Cerebellar nuclear complex (tissue), 1 donor: ENCODE measurements around the gene PALD1.
"Not testable (repeated sequence)": the region's sequence is repeated elsewhere in the genome, so short reads cannot be mapped to it uniquely, and the experiment has no call there.

Experiments
- DNase-seq, 2 experiments: peaks; one replicate each; lab custom pipeline; 2025; lab: John Stamatoyannopoulos, UW

The PALD1 gene

DNA sequence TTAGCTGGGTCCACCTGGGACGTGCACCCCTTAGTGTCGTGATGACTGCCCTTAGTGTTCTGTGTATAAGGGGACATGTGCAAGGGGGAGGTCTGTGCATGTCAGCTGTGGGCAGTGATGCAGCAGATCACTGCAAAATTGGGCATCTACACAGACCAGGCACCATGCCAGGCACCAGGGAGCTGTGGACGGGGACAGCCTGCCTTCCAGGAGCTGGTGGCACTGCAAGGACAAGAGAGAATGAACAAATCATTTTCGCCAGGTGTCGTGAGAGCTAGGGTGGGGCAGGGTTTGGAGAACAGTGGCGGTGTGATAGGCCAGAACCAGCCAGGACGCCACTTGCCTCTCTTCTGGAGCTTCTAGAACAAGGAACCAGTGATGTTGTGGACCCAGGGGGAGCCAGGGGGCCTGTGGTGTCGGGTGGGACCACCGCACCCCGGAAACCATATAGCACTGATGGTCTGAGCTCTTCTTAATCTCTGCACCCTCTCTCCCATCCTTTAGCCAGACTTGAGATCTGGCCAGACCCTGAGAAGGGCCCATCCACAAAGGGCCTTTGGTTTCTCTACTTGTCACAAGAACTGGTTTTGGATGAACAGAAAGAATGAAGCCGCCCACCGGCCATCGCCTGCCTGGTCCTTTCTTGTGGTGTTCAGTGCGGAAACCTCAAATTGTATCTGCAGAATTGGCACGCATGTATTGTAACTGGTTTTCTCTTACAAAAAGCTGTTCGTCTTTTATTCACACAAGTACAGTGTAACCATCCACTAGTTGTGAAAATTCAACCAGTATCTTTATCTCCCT lies 93.3 kb downstream of the PALD1 start:
- DNase-seq = no peak

DNA sequence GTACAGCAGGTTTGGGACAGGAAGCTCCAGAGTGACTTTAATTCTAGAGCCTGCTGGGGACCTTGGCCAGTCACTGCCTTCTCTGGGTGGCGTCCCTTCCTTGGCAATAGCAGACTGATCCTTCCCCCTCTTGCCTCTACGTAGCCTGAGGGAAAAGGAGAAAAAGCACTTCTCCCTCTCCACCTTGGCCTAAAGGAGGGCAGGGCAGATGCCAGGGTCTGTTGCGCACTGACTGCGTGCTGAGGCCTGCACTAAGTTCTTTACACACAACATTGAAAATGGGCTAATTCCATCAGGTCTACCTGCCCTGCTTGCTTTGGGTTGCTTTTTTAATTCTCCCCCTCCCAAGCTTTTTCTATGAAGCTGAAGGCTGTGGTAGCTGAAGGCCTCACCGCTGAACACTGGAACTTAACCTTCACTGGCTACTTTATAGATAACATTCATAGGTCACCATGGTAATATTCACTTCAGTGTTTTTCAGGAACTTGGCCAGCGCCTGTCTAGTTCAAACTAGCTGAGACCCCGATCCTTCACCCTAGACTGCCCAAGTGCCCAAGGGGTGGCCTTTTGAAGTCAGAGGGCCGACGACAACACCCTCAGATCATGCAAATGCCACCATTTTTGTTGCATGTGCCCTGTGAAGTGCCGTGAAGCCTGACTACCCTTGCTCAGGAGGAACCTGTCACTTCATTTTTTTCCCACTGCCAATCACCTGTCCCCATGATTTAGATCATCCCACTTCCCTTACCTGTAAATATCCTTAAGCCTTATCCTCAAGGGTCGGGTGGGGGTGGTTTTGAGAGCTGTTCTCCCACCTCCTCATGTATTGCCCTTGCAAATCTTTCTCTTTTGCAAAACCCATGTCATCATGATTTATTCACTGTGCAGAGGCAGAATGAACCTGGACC lies 95.3 kb downstream of the PALD1 start:
- DNase-seq = no peak

DNA sequence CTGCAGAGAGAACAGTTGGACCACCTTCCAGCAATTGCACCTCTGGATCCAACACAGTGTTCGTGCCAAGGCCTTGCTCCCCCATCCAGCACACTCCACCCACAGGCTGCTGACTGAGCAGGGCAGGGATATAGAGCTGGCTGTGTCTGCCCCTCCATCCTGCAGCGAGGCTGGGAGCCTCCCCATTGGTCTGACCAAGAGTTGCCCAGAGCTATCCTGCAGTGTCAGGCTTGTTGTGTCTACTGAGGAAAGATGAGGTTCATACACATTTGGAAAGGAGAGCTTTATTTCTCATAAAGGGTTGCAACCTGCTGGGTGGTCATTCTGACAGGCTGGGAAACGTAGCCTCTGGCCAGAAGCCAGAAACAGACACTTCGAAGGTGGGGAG lies 96.9 kb downstream of the PALD1 start:
- DNase-seq = no peak

DNA sequence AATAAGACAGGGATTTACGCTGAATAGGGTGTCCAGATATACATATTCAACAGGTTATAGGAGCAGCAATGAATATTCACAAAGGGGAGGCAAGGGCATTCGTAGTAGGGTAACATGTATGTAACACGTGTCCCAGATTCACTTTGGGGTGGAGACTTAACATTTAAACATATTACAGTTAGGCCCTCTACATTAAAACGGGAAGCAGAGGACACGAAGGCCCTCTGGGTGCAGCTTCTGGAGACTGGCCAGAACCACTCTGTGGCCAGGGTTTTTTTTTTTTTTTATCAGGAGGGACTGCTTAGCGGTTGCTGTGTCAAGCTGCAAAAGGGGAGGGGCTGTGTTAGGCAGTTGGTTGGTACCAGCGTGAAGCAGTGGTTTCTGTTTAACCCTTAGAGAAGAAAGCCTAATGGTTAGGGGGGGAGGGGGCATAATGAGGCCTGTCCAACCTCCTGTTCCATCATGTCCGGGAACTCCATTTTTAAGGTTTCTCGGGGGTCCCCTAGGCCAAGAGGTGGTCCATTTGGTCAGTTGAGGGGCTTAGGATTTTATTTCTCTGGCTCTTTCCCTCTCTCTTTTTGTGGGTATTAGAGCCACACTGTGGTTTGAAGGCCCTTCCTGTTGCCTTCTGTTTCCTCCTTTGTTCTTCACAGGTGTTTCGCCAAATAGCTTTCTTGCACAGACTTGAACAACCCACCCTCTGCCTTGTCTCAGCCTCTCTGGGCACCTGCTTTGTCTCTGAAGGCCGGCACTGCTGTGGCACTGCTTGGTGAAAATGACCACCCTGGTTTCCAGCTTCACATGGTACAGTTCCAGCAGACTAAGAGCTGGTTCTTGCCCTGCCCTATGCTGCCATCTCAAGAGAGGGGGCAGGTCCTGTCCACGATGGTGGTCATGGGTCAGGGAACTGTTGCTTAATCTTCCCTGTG lies 97.6 kb downstream of the PALD1 start:
- DNase-seq = no peak

DNA sequence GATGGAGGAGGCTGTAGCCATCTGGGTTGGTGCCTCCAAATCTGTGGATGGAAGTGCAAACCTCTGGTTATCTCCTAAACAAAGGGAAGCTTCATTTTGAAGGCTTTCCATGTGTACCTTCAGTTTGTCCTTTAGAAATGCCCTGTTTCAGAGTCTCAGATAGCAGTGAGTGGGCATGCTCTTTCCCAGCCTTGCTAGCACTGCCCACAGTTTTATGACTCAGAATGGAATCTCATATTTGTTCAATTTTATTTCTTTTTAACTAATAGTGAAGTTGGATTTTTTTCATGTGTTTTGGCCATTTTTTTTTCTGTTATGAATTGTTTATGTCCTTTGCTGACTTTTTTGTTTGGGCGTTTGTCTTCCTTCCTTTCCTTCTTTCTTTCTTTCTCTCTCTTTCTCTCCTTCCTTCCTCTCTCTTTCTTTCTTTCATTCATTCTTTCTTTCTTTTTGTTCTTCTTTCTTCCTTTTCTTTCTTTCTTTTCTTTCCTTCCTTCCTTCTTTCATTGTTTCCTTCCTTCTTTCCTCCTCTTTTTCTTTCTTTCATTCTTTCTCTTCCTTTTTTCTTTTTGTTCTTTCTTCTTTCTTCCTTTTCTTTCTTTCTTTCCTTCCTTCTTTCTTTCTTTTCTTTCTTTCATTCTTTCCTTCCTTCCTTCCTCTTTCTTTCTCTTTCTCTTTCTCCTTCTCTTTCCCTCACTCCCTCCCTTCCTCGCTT lies 98.4 kb downstream of the PALD1 start:
- DNase-seq = no peak

DNA sequence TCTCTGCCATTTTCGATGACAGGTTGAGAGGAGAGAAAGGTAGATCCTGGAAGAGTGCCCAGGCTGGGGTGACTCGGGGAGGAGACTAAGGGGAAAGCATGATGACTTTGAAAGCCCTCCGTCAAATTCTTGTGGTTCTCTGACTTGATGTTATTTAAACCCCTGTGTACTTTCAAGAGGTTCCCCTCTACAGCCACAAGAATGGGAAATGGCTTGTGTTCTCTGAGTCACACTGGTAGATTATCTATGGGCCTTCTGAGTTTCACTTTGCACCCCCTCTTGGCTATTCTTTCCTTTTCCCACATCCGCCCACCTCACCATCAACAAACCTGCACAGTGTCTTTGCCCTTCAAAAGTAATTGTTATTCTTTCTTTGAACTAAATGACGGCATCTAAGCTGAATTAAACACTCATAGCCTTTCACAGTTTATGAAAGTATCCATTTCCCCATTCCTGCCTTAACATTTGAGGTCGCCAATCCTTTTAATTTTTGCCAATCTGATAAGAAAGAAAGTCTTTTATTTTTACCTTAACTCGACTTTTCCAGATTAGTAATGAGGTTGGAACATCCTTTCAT lies 99.9 kb downstream of the PALD1 start:
- DNase-seq = no peak

DNA sequence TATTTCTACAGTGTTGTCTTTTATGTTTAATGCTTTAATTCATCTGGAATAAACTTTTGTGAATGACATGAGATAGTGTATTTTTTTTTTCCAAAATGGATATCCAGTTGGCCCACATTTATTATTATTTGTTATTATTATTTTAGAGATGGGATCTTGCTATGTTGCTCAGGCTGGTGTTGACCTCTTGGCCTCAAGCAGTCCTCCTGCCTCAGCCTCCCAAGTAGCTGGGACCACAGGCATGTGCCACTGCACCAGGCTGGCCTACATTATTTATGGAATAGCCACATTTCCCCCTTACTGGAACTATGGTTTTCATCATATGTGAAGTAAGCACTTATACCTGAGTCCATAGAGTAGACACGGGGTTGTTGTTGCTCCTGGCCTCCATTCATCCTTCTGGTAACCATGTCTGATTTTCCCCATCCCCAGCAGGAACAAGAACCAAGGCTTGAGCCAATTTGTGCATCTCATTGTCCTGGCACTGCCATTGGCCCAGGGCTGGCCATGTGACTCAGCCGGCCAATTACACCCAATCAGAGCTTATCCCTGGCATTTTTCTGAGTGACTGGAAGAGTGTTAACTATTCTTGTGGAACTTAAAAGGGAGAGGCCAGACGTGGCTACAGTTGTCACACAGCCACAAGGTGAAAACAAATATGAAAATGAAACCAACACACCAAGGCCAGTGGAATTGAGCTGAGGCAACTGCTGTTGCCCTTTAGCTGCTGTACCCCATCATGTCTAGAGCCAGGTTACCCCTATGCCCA lies 100.9 kb downstream of the PALD1 start:
- DNase-seq = no peak

DNA sequence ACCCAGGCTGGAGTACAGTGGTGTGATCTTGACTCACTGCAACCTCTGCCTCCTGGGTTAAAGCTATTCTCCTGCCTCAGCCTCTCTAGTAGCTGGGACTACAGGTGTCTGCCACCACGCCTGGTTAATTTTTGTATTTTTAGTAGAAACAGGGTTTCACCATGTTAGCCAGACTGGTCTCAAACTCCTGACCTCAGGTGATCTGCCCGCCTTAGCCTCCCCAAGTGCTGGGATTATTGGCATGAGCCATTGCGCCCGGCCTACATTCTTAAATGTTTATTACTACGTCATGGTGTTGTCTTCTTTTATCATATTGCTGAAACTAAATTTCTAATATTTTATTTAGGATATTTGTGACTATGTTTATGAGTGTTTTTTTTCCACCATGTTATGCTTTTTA lies 102.6 kb downstream of the PALD1 start:
- not testable (repeated sequence) for DNase-seq

DNA sequence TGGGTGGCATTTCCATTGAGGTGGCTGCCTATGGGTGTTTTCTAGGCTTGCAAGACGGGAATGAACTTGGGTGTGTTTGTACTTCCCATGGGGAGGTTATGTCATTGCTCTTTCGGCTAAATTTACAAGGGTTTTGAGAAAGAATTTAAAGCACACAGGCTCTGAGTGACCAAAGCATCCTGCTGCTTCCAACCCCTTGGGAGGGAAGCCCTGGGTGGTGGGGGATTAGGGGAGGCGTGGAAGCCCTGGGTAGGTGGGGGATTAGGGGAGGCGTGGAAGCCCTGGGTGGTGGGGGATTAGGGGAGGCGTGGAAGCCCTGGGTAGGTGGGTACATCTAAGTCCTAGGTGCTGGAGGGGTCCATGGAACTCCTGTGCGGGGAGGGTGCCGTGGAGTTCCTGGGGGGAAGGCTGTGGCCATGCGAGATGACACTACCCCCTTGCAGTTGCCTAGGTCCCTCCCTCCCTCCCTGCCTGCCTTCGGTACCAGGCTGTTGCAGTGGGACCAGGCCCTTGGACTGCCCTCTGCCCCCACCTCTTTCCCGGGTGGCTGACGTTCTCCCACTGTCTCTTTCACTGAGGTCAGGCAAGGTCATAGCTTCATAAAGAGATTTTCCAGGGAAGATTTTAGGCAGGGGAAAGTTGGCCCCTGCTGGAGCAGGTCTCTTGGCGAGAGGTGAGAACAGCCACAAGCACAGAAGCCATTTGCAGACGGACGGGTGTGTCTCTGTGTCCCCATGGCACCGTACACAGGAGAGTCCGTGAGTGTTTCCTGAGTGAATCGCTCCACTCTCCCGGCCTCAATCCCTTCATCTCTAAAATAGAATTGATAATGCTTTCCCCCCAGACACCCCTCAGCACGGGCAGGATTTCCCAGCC lies 104.5 kb downstream of the PALD1 start:
- DNase-seq = no peak

DNA sequence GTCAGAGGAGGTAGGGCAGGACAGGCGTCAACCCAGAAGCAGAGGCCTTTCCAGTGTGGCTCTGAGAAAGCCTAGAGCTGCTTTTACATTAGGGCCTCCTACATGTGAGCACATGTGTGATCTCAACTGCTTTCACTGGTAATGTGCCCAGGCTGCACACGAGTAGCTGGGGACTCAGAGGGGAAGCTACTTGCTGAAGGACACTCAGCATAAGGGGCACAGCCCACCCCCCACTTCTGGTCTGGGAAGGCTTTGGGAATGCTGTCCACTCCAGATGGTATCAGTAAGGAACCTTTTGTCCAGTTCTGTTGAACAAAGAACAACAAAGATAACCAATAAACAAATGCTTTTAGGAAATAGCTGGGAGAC lies 105.1 kb downstream of the PALD1 start:
- DNase-seq = no peak

DNA sequence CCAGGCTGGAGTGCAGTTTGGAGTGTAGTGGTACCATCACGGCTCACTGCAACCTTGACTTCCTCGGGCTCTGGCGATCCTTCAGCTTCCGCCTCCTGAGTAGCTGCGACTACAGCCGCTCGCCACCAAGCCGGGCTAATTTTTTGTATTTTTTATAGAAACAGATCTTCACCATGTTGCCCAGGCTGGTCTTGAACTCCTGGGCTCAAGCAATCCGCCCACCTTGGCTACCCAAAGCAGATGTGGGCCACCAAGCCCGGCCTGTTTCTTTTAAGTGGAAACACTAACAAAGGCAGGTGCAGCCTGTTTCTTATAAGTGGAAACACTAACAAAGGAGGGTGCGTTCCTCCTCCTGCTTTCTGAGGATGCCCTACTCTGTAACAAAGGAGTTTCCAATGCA lies 105.8 kb downstream of the PALD1 start:
- DNase-seq = no peak

DNA sequence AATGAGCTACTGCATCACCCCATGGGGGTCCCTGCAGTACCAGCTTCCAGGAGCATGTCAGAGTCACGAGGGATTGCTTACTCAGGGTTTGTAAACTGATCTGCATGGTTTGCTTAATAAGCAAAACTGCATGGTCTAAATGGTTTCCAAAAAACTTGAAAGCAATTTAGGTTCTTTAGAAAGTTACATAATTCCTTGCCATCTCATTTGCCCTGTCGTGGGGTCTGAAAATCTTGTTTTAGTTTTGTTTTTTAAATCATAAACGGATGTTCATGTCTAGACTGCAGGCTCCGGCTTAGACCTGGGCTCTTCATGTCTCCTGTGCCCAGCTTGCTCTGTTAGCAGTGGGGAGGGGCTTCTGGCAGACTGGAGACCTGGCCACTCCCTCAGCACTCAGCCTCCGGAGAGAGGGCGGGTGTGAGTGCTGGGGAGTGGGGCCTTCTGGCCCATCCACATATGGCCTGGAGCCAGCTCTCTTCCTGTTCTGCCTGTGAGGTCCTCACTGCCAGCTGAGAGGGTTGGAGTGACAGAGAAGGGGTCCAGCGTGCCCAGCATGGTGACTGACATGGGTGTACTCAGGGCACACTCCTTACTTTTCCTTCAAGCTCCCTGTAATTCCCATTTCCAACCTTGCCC lies 106.5 kb downstream of the PALD1 start:
- no peak for DNase-seq

DNA sequence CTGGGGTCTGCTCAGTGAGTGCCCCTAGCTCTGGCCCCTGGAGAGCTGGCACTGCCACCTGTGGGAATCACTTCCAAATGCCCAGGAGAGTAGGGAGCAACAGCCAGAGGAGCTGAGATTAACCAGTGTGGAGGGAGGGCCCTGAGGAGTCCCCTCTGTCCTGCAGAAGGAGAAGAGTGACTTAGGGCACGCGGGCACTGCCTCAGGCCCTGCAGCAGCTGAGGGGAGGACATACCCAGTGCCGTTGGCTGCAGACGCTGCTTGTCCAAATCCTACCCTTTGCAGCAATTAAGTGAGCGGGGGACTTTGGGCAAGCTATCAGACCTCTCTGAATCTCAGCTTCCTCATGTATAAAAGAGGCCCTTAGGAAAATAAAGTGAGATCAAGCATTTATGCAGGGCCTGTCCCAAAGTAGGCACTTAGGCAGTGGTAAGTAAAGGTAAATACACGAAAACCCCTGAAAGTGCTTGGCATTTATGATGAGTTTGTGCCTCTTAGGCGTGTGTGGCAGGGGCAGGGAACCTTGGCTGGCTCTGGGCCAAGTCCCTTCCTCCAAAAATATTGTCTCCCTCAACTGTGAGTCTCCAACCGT lies 107.1 kb downstream of the PALD1 start:
- DNase-seq = no peak

DNA sequence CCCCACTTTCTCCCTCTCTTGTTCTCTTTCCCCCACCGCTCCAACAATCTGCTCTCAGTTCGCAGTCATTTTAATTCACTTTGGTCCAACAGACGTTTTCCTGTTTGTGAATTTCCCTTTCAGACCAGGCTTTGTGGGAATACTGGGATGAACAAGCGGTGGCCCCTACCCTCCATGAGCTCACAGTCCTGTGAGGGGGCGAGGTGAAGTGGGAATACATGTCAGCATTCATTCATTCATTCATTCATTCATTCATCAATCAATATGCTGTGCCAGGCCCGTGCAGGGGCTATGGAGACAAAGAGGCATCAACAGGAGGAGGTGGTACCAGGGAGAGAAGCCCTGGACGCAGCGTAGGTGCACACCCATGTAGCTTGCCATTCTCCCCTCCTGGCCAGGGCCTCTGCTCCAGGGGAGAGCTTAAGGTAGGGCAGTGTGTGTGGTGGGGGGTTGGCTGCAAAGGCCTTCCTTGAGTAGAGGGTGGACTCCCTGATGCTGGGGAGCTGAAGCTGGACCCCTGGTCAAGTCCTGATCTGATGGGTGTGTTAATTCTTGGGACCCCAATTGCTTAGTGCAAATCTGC lies 107.9 kb downstream of the PALD1 start:
- DNase-seq = no peak

DNA sequence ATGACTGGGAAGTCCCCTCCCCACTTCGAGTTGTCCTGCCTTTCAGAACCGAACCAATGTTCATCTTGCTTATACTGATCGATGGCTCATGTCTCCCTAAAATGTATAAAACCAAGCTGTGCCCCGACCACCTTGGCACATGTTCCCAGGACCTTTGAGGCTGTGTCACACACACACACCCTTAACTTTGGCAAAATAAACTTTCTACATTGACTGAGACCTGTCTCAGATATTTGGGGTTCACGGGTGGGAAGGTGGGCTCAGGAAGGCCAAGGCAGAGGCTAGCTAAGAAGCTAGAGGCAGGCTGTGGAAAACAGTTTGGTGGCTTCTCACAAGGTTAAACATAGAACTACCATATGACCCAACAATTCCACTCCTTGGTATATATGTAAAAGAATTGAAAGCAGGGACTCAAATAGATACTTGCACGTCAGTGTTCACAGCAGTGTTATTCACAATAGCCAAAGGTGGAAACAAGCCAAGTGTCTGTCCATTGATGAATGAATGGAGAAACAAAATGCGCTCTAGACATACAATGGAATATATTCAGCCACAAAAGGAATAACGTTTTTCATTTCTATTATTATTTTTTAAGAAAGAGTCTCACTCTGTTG lies 108.6 kb downstream of the PALD1 start:
- DNase-seq = no peak

DNA sequence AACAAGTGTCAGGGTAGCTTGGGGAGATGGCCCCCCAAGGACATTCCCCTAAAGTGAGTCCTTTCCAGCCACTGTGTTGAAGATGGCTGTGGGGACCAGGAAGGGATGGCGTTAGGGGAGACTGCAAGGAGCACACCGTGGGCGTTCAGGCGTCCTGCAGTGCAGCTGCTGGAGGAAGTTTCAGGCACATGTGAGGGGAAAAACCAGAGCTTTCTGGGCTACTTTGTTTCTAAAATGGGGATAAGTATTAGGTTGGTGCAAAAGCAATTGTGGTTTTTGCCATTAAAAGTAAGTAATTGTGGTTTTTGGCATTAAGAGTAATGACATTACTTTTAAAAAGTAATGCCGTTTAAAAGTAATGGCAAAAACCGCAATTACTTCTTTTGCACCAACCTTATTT lies 109.7 kb downstream of the PALD1 start:
- no peak for DNase-seq

DNA sequence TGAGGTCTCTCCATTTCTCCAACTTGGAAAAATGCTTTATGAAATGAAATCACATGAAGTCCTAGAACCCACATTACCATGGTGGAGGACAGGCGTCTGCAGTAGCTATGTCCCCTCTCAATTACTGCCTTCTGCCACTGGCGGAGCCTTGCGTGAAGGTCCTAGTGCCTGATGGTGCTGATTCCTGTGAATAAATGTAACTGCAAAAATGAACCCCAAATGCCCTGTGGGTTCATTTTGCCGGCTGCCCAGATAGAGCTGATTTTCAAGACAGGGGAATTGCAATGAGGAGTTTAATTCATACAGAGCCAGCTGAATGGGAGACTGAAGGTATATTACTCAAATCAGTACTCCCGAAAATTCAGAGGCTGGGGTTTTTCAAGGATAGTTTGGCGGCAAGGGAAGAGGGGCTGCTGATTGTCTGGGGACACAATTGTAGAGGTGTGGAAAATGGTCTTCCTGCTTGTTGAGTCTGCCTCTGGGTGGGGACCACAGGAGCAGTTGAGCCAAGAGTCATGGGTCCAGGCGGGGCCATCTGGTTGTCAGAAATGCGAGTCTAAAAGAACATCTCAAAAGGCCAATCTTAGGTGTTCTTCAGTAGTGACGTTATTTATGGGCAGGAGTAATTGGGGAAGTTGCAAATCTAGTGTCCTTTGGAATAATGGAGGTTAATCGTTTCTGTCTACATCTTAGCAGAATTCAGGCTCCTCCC lies 110.4 kb downstream of the PALD1 start:
- DNase-seq = no peak
